Non-pigmented ciliary epithelial cell (primary cell): ENCODE data around the gene MRPS27.
A peak's percentile ranks its signal among the peaks of the same experiment; 100 is the strongest.

ENCODE experiments used
- DNase-seq: peaks from one replicate; pipeline ENCODE4 v3.0.0-alpha.2; 2010; ENCODE audit warnings: low read depth

MRPS27 gene

DNA sequence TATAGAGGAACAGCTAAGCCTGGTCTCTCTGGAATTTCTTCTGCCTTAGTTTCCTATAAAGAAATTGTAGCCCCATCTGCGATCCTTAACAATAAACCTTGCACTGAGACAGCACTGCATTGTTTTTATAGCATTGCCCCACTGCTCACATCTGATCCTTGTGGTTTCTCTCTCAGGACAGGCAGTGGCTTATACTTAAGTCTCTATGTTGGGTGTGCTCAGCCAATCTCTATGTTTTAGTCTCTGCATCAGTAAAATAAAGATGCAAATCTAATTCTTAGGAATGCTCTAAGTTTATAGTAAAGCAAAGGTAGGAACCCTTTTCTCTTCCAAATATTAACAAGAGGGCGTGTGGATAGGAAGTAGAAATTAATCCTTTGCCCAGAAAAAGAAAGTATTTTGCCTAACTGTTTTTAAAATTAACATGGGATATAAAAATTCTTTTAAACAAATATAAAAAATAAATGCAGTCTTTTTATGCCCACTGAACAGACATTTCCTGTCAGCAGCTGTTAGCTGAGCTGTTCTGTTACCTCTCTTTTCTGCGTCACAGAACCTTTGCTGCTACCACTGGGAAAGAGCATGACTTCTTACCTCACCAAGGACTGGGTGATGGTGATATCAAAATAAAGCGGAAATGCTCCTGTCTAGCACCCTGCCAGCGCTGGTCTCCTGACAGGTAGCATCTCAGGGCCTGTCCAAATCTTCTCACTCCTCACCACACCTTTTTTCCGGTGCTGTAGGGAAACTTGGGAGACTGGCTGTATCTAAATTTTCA lies 29.5 kb downstream of the MRPS27 start:
- no peak for DNase-seq

DNA sequence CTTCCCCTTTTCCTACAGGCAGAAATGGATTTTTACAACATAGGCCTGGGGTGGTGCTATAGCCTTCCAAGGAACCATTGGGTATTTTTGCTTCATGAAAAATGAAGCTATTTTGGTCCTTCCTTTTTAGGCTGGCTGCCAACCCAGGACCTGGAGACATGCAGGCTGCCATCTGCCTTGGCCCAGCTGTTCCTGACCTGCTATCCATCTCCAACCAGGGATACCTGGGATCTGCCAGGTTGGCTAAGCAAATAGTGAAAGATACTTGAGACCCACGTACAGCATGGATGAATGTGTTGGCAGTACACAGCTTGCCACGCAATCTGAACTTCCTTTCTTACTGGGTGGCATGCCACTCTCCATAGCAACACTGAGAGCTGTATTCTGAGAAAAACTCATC lies 31.1 kb downstream of the MRPS27 start:
- DNase-seq, result no peak

DNA sequence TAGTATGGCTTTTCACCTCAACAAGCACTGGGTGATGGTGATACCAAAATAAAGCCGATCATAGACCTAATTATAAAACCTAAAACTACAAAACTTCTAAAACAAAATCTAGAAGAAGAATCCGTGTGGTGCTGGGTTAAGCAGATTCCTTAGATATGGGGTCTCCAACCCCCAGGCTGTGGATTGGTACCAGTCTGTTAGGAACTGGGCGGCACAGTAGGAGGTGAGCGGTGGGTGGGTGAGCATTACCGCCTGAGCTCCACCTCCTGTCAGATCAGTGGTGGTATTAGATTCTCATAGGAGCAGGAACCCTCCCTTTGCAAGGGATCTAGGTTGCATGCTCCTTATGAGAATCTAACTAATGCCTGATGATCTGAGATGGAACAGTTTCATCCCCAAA lies 33.2 kb downstream of the MRPS27 start:
- no peak for DNase-seq

DNA sequence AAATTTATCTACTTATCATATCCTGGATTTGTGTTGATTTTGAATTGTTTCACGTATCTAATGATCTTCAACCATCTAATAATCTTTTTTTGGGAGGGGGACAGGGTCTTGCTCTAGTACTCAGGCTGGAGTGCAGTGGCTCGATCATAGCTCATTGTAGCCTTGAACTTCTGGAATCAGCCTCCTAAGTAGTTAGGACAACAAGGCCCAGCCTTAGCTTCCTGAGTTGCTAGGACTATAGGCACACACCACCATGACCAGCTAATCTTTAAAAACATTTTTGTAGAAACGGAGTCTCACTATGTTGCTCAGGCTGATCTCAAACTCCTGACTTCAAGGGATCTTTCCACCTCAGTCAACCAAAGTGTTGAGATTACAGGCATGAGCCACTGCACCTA lies 34.6 kb downstream of the MRPS27 start:
- no peak for DNase-seq

DNA sequence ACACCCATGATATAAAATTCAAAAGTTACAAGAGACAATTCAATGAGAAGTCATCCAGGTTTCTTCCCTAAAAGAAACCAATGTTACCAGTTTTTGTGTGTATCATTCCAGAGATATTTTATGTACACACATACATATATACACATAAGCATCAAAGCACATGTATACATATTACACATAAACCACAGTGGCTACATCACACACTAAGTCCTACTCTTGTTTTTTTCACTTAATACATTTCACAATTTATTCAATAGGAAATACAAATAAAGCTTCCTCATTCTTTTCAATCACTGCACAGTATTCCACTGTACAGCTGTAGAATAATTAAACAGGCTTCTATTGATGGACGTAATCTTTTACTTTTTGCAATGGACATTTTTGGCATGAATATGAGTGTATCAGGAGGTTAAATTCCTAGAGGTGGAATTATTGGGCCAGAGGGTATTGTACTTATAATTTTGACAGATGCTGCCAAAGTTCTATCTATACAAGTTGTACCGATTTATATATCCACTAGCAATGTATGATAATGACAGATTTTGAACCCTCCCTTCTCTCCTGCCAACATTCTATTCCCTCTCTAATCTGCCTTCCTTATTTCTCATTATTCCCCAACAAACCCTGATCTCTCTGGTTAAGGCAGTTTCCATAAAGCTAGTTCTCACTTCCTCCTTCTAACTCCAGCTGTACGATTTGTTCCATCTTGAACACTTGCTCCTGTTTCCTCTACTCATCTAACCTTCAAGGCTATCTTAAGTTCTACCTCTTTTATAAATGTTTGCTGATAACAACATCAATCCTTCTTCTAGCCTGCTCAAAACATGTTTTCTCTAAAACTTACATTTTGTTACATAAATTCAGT lies 35.2 kb downstream of the MRPS27 start:
- no peak for DNase-seq

DNA sequence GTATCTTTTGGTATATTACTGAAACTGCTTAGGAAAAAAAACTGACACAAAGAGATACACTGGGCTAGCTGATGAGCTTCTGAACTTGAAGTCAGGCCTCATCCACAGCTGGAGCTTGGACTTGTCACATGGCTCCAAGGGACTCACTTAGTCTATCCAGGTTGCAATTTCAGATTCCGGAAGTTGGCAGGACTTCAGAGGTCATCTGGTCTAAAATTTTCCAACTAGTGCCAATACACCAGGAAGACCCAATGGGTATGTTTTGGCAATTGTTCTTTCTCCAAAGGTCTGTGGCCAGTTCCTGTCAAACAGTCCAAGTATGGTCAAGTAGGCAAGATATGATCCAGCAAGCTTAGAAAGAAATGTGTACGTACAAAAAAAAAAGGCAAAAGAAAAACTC lies 36.7 kb downstream of the MRPS27 start:
- DNase-seq, result no peak

DNA sequence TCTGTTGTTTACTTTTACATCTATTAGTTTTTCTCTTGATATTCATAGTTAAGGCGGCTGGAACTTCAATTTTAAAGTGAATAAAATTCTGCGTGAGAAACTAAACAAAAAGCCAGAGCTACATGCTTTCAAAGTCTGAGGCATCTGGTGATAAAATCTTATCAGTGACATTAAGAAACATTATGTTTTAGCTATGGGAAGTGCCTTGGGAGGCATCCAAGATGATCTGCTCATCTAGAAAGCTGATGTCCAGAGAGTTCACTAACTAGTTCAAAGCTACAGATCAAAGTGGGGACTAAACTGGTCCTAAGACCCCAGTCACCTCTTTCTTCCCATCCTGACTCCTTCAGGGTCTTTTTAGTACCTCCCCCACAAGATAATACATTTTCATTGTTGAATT lies 37.2 kb downstream of the MRPS27 start:
- no peak for DNase-seq

DNA sequence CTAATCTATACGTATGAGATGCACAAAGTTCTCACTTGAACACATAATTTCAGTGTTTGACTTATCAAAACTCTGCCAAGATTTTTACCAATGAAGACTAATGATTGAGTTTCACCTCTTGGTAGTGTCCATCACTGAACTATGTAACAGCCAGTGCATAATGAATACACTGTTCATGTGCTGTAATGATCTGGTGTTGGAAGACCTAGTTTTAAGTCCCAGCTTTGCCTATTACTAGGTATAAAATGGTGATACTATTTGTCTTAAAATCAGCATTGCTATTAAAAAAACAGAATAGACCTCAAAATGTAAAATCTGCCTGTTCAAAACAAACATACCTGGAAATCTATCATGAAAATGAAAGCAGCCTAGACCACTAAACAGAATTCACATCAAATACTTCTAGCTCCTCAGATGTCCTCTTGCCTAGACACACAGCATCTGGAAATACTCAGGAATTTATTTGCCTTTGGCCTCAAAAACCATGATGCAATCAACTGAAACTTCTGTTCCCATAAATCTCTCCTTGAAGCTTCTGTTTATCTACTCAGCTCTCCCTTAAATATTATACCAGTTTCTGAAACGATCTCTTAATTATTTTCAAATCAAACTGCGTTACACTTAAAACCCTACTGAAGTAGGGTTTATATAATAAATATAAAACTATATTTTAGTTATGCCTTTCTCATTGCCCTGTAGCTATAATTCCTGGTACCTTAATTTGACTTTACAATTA lies 38.1 kb downstream of the MRPS27 start:
- DNase-seq, result peak; percentile 66

DNA sequence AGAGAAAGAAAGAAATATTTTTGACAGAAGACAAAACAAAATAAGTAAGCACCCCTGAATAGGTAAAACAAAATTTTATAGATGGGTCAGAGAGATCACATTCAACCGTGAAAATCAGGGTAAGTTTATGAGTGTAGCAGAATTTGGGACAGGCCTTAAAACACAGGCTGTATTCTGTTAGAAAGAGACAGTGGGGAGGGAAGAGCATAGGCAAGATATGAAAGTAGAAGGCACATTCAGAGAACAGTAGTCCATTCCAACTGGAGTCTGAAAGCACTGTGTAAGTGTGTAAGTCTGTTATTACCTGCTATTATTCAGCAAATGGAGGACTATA lies 38.6 kb downstream of the MRPS27 start:
- no peak for DNase-seq

DNA sequence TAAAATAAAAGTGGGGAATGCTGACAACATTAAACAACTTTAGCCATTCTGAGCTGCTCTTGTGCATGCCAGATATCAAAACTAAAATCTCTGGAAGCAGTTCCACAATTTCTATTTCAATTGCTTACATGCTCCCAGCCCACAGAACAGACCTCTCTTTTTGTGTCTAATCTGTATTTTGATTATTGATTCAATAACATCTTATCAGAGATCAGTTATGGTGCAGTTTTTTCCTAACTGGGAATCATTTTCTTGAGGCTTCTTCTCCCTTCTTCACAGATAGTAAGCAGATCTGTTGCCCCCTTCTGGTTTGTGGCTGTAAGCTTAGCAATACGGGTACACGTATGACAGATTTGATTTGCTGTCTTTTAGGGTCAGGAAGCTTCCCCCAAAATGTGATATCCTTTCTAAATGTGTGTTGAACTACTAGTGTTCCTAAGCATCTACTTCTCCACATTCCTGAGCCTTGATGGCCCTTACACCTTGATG lies 39.4 kb downstream of the MRPS27 start:
- no peak for DNase-seq

DNA sequence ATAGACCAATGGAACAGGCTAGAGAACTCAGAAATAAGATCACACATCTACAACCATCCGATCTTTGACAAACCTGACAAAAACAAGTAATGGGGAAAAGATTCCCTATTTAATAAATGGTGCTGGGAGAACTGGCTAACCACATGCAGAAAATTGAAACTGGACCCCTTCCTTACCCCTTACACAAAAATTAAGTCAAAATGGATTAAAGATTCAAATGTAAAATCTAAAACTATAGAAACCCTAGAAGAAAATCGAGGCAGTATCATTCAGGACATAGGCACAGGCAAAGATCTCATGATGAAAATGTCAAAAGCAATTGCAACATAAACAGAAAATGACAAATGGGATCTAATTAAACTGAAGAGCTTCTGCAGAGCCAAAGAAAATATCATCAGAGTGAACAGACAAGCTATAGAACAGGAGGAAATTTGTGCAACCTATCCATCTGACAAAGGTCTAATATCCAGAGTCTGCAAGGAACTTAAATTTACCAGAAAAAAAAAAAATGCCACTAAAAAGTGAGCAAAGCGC lies 43.8 kb downstream of the MRPS27 start:
- DNase-seq, result no peak

DNA sequence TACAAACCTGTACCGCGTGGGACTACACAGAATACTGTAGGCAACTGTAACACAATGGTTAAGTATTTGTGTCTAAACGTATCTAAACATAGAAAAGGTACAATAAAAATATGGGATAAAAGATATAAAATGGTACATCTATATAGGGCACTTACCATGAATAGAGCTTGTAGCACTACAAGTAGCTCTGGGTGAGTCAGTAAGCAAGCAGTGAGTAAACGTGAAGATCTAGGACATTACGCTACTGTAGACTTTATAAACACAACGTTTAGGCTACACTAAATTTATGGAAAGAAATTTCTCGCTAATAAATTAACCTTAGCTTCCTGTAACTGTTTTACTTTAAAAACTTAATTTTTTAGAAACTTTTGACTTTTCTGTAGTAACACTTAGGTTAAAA lies 46.5 kb downstream of the MRPS27 start:
- no peak for DNase-seq

DNA sequence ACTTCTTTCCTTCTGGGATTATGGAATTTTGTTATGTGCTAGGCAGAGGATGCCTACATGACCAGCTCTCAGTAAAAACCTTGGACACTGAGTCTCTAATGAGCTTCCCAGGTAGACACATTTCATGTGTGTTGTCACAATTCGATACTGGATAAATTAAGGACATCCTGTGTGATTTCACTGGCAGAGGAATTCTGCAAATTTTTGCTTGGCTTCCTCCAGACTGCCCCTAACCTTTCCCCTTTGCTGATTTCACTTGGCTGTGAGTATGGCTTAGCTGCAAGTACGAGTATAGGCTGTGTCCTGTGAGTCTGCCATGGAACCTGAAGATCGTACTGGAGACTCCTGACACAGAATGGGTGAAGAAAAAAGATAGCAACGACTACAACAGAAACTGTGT lies 47.6 kb downstream of the MRPS27 start:
- no peak for DNase-seq

DNA sequence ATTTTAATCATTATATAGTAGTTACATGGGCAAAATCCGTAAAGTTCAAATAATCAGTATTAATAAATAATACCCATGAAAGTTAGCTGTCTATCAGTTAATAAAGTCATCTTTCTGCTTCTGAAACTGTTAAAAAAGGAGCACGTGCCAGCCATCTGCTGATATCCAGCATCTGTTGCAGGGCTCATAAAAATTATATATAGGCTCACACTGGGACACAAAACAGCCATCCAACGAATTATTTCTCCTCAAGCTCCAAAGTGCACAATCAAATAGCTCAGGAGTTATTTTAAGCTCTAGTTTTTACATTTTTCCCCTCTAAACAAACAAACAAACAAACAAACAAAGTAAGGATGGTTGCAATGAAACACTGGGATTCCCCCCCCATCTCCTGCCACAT lies 48.3 kb downstream of the MRPS27 start:
- no peak for DNase-seq

DNA sequence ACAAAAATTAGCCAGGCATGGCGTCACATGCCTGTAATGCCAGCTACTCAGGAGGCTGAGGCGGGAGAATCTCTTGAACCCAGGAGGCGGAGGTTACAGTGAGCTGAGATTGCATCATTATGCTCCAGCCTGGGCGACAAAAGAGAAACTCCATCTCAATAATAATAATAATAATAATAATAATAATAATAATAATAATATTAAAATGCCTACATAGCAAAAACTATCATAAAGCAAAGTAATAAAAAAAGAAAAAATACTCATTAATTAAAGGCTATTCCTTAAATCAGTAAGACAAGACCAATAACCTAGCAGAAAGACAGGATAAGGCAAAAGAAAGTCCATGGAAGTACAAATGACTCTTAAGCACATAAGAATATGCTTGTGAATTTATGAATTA lies 50.0 kb downstream of the MRPS27 start:
- DNase-seq, result no peak

DNA sequence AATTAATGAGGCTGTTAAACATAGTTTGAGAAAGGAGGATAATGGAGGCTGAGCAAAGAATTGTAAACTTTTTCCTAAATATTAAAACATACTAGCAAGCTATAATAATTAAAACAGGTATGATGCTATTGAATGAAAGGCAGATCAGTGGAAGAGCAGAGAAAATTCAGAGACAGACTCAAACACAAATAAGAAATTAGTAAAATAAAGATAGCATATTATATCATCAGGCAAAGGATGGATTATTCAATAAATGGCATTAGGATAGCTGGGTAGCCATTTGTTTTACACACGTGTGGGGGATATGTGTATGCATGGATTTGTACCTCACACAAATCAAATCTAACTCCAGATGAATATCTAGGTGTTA lies 50.6 kb downstream of the MRPS27 start:
- DNase-seq, result no peak

DNA sequence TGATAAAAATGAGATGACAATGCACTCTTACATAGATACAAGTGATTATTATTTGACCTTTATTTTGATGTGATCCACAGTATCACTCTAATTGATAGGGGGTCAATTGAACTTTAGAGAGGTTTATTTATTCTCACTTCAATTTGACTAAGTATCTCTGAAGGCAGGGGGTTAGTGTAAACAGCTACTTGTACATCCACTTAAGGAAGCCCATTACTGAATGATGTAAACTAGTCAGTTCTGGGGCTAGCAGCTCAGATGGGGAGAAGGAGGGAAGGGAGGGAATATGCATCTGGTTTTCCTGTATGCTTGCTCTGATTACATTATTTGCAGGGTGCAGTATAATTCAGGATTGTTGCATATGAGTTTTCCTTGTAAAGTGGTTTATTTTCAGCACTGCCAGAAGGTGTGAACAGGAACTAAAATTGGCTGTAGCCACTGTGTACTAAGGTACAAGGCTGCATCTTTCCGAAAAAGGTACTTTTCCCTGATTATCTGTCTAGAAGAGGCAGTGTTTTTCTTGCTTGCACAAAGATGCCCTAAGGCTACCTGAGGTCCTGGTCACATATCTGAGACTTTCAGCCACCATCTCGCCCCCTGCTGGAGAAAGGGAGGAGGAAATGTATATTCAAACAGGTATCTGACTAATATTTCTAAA lies 51.2 kb downstream of the MRPS27 start:
- no peak for DNase-seq

DNA sequence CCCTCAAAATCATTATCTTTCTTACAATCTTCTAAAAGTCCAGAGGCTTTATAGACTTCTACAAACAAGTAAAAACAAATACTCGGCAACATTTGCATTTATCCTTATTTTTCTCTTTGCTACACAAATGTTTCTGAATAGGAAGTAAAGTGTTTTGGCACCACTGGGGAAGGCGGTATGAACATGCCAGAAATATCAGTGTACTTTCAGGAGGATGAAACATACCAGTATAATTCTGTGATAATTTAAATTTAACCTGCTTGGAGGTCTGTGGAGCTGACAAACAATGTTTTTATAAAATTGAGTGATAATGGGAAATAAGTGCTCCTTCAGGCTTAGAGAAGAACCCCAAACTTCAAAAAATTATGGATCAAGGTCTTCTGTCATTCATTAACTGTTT lies 51.8 kb downstream of the MRPS27 start:
- DNase-seq, result no peak

DNA sequence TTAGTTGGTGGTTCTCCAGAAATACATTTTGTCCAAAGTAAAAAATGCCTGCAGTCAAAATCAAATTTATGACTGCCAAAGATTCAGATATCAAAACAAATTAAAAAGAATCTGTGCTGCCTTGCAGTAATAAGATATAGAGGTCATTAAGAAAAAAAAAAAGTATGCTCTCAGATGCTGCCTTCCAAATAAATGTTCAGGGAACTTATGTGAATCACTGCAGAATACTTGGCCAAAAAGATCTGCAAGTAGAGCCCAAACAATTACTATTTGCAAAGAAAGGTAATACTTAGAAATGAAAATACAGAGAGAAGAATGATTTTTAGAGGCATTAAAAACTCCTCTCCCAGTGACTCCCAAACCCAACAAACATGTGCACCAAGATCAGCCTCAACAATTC lies 52.4 kb downstream of the MRPS27 start:
- DNase-seq, result no peak

DNA sequence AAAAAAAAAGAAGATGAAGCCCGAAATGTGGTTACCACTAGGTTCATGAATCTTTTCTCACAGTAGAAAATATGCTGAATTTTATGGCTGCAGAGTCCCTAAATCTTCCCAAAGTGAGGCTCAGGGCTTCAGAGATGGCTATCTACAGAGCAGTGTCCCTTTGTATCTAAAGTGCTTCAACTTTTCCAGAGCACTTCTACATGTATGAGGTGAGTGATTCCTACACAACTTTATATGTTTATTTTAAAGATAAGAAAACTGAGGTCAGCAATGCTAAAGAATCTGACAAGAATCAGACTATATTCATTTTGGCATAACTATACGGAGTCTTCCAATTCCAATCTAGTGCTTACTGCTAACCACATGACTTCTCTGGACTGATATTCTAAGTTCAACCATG lies 53.2 kb downstream of the MRPS27 start:
- DNase-seq, result no peak

DNA sequence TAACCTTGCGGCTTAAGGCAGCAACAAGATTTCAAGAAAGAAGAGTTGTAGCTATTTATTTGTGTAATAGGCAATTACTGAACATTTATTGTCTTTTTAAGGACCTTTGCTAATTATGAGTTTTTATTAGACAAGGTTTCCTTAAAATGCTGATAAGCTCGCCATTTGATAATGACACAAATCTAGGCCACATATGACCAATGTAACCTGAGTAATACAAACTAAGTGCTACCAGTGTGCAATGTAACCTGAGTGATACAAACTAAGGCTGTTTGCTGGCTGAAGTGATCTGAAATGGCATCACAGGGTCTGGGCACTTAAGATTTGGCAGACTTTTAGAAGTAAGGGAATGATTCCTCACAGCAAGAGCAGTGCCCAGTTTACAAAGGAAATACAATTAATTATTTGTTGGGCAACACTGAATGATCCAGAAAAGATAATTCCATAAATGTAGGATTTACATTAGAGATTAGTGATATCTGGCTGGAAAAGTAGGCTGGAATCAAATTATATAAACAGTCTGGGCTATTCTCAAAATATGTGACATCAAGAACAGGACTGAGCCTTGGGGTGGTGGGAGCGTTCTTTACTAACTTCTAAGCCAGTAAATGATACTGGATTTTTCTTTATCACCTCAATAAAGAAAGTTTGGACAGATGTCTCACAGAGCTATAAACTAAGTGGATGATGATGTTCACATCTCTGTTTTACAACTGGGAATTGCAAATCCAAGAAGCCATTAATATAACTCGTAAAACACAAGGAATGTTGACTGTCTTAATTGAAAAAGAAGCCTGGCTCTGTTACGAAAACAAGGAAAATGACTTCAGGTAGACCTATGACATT lies 54.8 kb downstream of the MRPS27 start:
- no peak for DNase-seq
